ENCODE measurements around the gene REEP1. TPM values are rescaled to one million over a fixed set of nuclear protein-coding genes. Genes with fewer than 3 reads are reported as not detected.

REEP1 gene
- total and polyA plus RNA-seq, 2 donors (not counting 1 experiment from before 2014, with no cell fraction given) = not detected

DNA sequence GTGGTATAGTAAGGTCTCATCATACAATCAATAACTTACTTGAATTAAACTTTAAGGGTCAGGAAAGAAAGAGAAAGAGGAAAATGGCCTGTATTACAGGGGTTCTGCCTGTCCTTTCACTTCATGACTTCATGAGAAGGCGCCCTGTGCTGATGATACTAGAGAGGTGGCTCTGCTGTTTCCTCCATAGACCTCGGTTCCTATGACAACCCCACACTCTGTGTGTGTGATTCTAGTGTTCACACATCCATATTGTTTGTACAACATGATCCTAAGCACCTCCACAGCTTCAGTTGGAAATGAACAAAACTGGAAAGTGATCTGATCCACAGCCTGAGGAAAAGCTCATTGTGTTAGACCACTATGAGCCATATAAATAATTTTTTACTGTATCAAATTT, 7.0 kb upstream of the REEP1 start:
- H3K27me3 Mint-ChIP-seq = peaks cover 53% of the 10 kb centered on the region
- DNase-seq (no peak), ATAC-seq (ENCODE audit: low read depth) (no peak)
- H3K4me1 Mint-ChIP-seq = no peaks in the 10 kb centered on the region
- Histone ChIP-seq H3K27ac (ENCODE audit: low read length in 2 of 2) (no peak overlapping the region), H3K9ac (ENCODE audit: low read length) (no peak overlapping the region), H3K36me3 (replicated peaks in 1 of 2; ENCODE audit: control extremely low read depth in 1 of 2, control insufficient read depth in 1 of 2, extremely low read depth in 1 of 2, insufficient read depth in 2 of 2, low read length in 1 of 2) (no peaks in the 10 kb centered on the region), H3K4me2 (replicated peaks; ENCODE audit: low read depth, low read length, poor library complexity, severe bottlenecking) (no peak overlapping the region), H3K4me3 (ENCODE audit: control extremely low read depth in 1 of 5, extremely low read depth in 1 of 5, insufficient read depth in 1 of 5, low read depth in 2 of 5, low read length in 4 of 5) (no peak overlapping the region), H3K4me1 (ENCODE audit: control insufficient read depth in 2 of 2, insufficient read depth in 2 of 2, low read length in 2 of 2) (no peaks in the 10 kb centered on the region), H3K9me3 (ENCODE audit: control extremely low read depth in 1 of 3, control insufficient read depth in 2 of 3, insufficient read depth in 1 of 3, low read length in 2 of 3) (peaks cover 0 to 11% (median 8%) of the 10 kb centered on the region in 3 donors), H2AFZ (ENCODE audit: insufficient read depth, low read depth, low read length, poor library complexity, severe bottlenecking) (no peak overlapping the region), H3K79me2 (ENCODE audit: control insufficient read depth, insufficient read depth, low read length) (no peaks in the 10 kb centered on the region), H3K27me3 (replicated peaks in 1 of 4; ENCODE audit: control extremely low read depth in 1 of 4, control insufficient read depth in 3 of 4, insufficient read depth in 4 of 4, low read length in 3 of 4) (peaks cover 0 to 23% (median 13%) of the 10 kb centered on the region in 4 experiments), H4K20me1 (ENCODE audit: control insufficient read depth, insufficient read depth, low read length, poor library complexity, severe bottlenecking) (no peaks in the 10 kb centered on the region)
- no peak overlapping the region for H3K4me3 Mint-ChIP-seq
- ChIA-PET CTCF (interaction anchor here (1.5 kb wide), 1 partner anchor 23 kb away, joined by 3 read pairs; no protein-coding TSS in a partner anchor), POLR2A (interaction anchor here (0.6 kb wide), 1 partner anchor 15 kb away, joined by 5 read pairs; no protein-coding TSS in a partner anchor)
- WGBS (ENCODE audit: insufficient coverage) = no CpG with 5 or more reads among the region's 2 CpGs
- no peak for TF ChIP-seq EZH2 (IDR thresholded peaks at IDR 0.05; ENCODE audit: borderline replicate concordance, insufficient read depth, low read depth, low read length, poor library complexity, severe bottlenecking)
- TF ChIP-seq, protein P1, sequence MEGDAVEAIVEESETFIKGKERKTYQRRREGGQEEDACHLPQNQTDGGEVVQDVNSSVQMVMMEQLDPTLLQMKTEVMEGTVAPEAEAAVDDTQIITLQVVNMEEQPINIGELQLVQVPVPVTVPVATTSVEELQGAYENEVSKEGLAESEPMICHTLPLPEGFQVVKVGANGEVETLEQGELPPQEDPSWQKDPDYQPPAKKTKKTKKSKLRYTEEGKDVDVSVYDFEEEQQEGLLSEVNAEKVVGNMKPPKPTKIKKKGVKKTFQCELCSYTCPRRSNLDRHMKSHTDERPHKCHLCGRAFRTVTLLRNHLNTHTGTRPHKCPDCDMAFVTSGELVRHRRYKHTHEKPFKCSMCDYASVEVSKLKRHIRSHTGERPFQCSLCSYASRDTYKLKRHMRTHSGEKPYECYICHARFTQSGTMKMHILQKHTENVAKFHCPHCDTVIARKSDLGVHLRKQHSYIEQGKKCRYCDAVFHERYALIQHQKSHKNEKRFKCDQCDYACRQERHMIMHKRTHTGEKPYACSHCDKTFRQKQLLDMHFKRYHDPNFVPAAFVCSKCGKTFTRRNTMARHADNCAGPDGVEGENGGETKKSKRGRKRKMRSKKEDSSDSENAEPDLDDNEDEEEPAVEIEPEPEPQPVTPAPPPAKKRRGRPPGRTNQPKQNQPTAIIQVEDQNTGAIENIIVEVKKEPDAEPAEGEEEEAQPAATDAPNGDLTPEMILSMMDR (IDR thresholded peaks at IDR 0.05) = no peak
- intact Hi-C loops (cut with micrococcal nuclease) = no loop called here
- H3K9me3 Mint-ChIP-seq (ENCODE audit: insufficient read depth) = peaks cover 8% of the 10 kb centered on the region
- H3K27ac Mint-ChIP-seq = no peak overlapping the region

DNA sequence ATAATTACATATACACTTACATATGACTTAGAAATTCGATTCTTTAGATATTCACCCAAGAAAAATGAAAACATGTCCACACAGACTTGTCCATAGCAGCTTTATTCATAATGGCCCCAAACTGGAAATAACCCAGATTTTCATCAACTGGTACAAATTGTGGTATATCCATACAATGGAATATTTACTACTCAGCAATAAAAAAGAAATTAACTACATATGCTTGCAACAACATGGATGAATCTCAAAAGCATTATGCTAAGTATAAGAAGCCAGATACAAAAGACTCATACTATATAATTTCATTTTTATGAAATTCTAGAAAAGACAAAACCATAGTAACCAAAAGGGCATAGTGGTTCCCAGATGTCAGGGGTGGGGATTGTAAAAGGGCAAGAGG, 5.1 kb upstream of the REEP1 start:
- CTCF ChIA-PET = no interaction called here

More for the DNA sequence above, 5.1 kb upstream of the REEP1 start:
- no peaks in the 10 kb centered on the region for H3K36me3 ChIP-seq (replicated peaks in 1 of 2; ENCODE audit: control extremely low read depth in 1 of 2, control insufficient read depth in 1 of 2, extremely low read depth in 1 of 2, insufficient read depth in 2 of 2, low read length in 1 of 2)
- no peaks in the 10 kb centered on the region for H4K20me1 ChIP-seq (ENCODE audit: control insufficient read depth, insufficient read depth, low read length, poor library complexity, severe bottlenecking)
- H3K79me2 ChIP-seq (ENCODE audit: control insufficient read depth, insufficient read depth, low read length) = no peaks in the 10 kb centered on the region
- H2AFZ ChIP-seq (ENCODE audit: insufficient read depth, low read depth, low read length, poor library complexity, severe bottlenecking) = no peak overlapping the region
- no peak overlapping the region for H3K9ac ChIP-seq (ENCODE audit: low read length)
- no peak overlapping the region for H3K4me3 ChIP-seq (ENCODE audit: control extremely low read depth in 1 of 5, extremely low read depth in 1 of 5, insufficient read depth in 1 of 5, low read depth in 2 of 5, low read length in 4 of 5)
- peaks cover 0 to 41% (median 28%) of the 10 kb centered on the region in 4 experiments for H3K27me3 ChIP-seq (replicated peaks in 1 of 4; ENCODE audit: control extremely low read depth in 1 of 4, control insufficient read depth in 3 of 4, insufficient read depth in 4 of 4, low read length in 3 of 4)
- Mint-ChIP-seq H3K4me1 (peaks cover 6% of the 10 kb centered on the region), H3K27ac (no peak overlapping the region), H3K4me3 (no peak overlapping the region), H3K27me3 (peaks cover 57% of the 10 kb centered on the region), H3K9me3 (ENCODE audit: insufficient read depth) (peaks cover 8% of the 10 kb centered on the region)
- H3K27ac ChIP-seq (ENCODE audit: low read length in 2 of 2) = no peak overlapping the region
- no peak for TF ChIP-seq EZH2 (IDR thresholded peaks at IDR 0.05; ENCODE audit: borderline replicate concordance, insufficient read depth, low read depth, low read length, poor library complexity, severe bottlenecking)
- TF ChIP-seq, protein P1 (IDR thresholded peaks at IDR 0.05) = no peak
- H3K4me1 ChIP-seq (ENCODE audit: control insufficient read depth in 2 of 2, insufficient read depth in 2 of 2, low read length in 2 of 2) = peaks cover 6 to 9% of the 10 kb centered on the region in 2 donors
- intact Hi-C loops (cut with micrococcal nuclease) = no loop called here
- POLR2A ChIA-PET = no interaction called here
- peaks cover 0 to 11% (median 8%) of the 10 kb centered on the region in 3 donors for H3K9me3 ChIP-seq (ENCODE audit: control extremely low read depth in 1 of 3, control insufficient read depth in 2 of 3, insufficient read depth in 1 of 3, low read length in 2 of 3)
- ATAC-seq (ENCODE audit: low read depth) = no peak
- no peak for DNase-seq
- WGBS (ENCODE audit: insufficient coverage) = 63% methylated on average over 1 of the region's 1 CpG
- no peak overlapping the region for H3K4me2 ChIP-seq (replicated peaks; ENCODE audit: low read depth, low read length, poor library complexity, severe bottlenecking)

Measured in B cell (primary cell).